GM18907 (cell line): ENCODE measurements around the gene ZCCHC17.

Experiments
- ATAC-seq: cut with Tn5 transposase; IDR thresholded peaks from one replicate; pipeline ENCODE4 v1.9.1; 2021; ENCODE audit warnings: mild to moderate bottlenecking, moderate library complexity; ENCODE audit not compliant: unreplicated experiment

Gene ZCCHC17

GRCh38 chr1:31302709-31303441 is 6.0 kb downstream of the ZCCHC17 start:
- no peak for ATAC-seq

- ATAC-seq: no peak
These were observed 9.4 kb downstream of the ZCCHC17 start for GRCh38 chr1:31306278-31306677.

GRCh38 chr1:31308036-31308435 is 11.2 kb downstream of the ZCCHC17 start:
- ATAC-seq: no peak

GRCh38 chr1:31310198-31310597 is 13.4 kb downstream of the ZCCHC17 start:
- no peak for ATAC-seq

- ATAC-seq: no peak
These were observed 19.1 kb downstream of the ZCCHC17 start for GRCh38 chr1:31315902-31316301.

- ATAC-seq: no peak
These were observed 21.3 kb downstream of the ZCCHC17 start for GRCh38 chr1:31318146-31318545.

- no peak for ATAC-seq
These were observed 27.3 kb downstream of the ZCCHC17 start for GRCh38 chr1:31324093-31324492.

- ATAC-seq: no peak
These were observed 28.2 kb downstream of the ZCCHC17 start for GRCh38 chr1:31324992-31325391.

GRCh38 chr1:31326461-31326860 is 29.6 kb downstream of the ZCCHC17 start:
- no peak for ATAC-seq

GRCh38 chr1:31327381-31327780 is 30.5 kb downstream of the ZCCHC17 start:
- ATAC-seq: no peak

- ATAC-seq: no peak
These were observed 38.2 kb downstream of the ZCCHC17 start for GRCh38 chr1:31335007-31335406.

- no peak for ATAC-seq
These were observed 40.0 kb downstream of the ZCCHC17 start for GRCh38 chr1:31336687-31337467.

GRCh38 chr1:31344503-31344902 is 47.7 kb downstream of the ZCCHC17 start:
- no peak for ATAC-seq

- ATAC-seq: no peak
These were observed 48.8 kb downstream of the ZCCHC17 start for GRCh38 chr1:31345635-31346034.

GRCh38 chr1:31346785-31347184 is 50.0 kb downstream of the ZCCHC17 start:
- ATAC-seq: no peak

GRCh38 chr1:31348449-31348848 is 51.6 kb downstream of the ZCCHC17 start:
- ATAC-seq: peak; percentile 64

GRCh38 chr1:31354283-31354682 is 57.5 kb downstream of the ZCCHC17 start:
- no peak for ATAC-seq

GRCh38 chr1:31356427-31356826 is 59.6 kb downstream of the ZCCHC17 start:
- ATAC-seq: no peak

GRCh38 chr1:31361607-31362006 is 64.8 kb downstream of the ZCCHC17 start:
- no peak for ATAC-seq

GRCh38 chr1:31362032-31362431 is 65.2 kb downstream of the ZCCHC17 start:
- ATAC-seq: no peak

- no peak for ATAC-seq
These were observed 67.9 kb downstream of the ZCCHC17 start for GRCh38 chr1:31364561-31365250.

- ATAC-seq: no peak
These were observed 70.0 kb downstream of the ZCCHC17 start for GRCh38 chr1:31366796-31367195.
